ENCODE measurements around the gene PXMP4.
A peak's percentile ranks its signal among the peaks of the same experiment; 100 is the strongest.

PXMP4 gene

GRCh38 chr20:33681288-33681687 lies 38.8 kb downstream of the PXMP4 start:
- DNase-seq, result no peak

GRCh38 chr20:33680686-33681085 lies 39.4 kb downstream of the PXMP4 start:
- DNase-seq, result no peak

DNA sequence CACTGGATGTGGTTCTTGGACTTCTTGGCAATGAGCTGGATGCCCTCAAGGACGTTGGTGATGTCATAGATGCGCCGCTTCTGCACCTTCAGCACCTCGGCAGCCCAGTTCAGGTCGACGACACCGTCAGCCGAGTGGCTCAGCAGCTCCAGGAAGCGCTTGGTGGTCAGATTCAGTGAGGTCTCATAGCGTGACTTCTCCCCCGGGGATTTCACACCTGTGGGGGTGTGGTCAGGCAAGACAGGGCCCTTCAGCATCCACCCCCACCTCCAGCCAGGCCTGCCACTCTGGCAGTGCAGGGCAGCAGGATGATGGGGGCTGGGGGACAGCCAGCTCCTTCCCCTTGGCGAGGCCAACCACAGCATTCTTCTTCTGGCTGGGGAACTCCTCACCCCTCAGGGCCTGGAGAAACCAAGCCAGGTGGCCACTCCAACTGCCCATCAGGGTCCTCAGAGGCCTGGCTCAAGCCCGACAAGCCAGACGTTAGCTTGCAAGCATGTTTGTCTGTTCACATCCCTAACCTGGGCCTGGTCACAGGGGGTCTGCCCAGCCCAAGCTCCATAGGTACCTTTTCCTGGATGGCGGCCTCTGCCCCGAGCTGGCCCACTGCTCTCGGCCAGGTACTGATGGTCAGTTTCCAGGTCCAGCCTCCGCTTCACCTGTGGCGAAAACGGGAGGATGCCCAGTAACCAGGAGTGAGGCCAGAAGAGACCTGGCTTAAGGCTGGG lies 40.2 kb downstream of the PXMP4 start:
- DNase-seq, result no peak

DNA sequence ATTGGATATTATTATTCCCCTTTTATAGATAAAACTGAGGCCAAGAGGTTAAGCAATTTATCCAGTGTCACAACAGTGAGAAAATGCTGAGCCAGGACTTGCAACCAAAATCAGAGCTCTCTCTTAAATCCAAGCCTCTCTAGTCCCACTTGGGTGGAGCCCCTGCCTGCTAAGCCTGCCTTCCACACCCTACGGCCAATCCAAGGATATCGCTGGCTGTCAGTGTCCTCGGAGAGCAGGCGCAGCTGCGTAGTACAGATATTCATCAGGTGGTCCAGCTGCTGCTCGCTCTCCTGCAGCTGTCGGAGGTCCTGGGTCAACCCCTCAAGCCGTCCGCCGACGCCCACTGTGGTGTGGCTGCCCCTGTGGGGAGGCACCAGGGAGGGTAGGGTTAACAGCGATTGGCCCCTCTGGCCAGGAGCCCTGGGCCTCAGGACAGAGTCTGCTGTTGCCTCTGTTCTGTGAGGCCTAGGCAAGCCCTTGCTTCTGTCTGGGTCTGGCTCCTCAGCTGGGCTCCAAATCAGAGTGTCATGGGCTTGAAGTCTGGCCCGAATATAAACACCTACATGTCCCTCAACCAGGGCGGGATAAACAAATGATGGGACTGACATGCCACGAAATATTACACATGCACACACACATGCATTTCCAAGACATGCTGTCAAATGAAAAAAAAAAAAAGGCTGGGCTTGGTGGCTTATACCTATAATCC lies 42.0 kb downstream of the PXMP4 start:
- DNase-seq, result no peak

DNA sequence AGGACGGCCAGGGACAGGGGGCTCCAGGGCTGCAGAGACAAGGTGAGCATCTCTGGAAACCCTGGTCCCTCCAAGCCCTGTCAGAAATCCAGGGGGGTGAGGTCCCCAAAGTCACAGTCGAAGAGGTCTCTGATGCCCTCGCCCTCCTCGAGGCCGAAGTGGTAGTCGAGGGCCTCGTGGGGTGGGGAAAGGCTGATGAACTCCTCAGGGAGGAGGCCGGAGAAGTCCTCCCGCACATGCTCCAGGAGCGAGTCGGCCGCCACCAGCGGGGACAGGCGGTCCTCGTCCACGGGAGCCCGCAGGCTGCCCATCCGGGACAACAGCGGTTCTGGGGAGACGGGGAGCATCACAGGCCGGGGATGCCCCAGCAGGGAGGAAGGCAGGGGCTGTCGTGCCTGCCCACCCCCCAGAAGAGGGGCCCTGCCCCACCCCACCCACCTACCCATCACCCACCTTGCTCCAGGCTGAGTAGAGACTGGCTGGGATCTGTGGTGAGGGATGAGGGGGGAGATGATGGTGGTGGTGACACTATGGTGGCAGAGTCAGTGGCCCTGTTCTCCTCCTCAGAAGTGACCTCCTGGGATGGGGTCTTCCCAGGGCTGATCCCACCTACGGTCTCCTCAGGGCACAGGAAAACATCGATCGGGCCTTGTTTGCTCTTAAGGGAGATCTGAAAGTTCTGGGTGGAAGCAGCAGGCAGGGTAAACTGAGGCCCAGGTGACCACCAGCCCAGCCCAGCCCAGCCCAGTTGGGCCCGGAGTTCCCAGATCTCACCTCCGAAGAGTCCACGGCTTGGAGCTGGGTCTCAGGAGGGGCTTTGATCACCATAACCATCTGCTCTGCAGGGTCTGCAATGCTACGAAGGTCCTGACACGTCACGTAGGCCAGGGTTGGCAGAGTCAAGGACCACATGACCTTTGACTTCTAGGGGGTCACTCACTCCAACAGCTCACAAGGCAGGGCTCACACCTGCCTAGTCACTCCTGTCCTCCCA lies 43.2 kb downstream of the PXMP4 start:
- DNase-seq, result no peak

GRCh38 chr20:33676121-33676520 lies 44.0 kb downstream of the PXMP4 start:
- no peak for DNase-seq

DNA sequence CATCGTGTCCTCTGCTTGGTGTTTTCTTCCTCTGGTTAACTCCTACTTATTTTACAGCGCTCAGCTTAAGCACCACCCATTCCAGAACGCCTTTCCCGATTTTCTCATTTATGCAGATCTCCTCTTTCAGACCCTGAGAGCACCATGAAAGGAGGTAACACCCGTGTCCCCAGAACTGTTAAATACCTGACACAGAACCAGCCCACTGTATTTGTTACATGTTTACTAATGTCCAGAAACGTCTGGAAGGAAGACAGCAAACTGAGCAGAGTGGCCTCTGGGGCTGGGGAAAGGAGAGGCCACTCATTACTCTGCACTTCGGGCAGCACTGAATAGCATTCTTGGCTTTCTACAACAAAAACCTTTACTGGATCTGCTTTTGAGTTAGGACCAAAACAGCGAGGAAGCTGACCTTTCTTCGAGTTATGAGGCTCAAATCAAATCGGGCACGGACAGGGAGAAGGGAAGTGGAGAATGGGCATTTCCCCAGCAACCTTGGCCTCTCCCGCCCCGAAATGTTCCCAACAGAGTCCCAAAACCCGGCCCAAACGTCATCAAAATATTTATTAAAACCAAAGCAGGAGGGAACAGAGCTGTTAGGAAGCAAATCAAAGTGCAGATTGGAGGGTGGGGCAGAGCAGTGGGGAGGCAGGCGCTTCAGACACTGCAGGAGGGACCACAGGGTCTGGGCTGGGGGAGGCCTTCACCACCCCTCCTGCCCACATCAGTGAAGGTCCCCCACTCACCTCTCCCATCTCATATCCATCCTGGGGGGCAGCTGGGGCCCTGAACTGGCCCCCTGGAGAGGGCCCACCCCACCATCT lies 44.8 kb downstream of the PXMP4 start:
- DNase-seq, result no peak

DNA sequence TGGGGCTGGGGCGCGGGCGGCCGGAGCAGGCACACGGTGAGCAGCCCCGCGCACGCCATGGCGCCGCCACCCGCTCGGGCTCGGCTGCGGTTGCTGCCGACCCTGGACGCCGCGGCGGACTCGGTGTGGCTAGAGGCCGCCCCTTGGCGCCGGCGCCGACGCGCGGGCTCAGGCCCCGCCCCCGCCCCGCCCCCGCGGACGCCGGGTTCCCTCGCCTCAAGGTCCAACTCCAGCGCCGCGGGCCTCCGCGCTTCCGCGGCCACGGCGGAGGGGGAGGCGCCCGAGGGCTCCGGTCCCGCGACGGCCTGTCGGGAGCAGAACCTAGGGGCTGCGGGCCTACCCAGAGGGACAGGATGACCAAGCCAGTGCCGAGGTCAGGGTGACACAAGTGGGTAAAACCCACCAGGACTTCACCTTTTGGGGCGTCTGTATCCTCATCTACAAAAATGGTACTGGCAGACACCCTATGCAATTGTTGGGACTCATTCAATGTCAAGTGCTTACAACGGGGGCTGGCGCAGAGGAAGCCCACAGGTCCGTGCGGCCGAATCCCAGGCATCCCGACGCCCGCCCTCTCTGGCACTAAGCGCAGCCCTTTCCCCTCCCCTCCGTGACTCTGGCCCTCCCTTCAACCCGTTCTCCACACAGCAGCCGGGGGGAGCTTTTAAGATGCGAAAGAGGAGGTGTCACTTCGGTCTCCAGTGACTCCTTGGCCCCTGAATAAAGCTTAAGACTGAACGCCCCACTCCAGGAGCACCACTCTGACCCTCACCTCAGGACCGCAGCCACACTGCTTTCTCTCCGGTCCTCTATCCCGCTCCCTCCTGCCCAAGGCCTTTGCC lies 45.6 kb downstream of the PXMP4 start, which contains the start of gene NECAB3:
TSS of gene NECAB3 (minus strand) at position 135 of the 842 bp plus-strand sequence. CDS start at position 59, 76 bp downstream.
- peak; percentile 41 for DNase-seq

DNA sequence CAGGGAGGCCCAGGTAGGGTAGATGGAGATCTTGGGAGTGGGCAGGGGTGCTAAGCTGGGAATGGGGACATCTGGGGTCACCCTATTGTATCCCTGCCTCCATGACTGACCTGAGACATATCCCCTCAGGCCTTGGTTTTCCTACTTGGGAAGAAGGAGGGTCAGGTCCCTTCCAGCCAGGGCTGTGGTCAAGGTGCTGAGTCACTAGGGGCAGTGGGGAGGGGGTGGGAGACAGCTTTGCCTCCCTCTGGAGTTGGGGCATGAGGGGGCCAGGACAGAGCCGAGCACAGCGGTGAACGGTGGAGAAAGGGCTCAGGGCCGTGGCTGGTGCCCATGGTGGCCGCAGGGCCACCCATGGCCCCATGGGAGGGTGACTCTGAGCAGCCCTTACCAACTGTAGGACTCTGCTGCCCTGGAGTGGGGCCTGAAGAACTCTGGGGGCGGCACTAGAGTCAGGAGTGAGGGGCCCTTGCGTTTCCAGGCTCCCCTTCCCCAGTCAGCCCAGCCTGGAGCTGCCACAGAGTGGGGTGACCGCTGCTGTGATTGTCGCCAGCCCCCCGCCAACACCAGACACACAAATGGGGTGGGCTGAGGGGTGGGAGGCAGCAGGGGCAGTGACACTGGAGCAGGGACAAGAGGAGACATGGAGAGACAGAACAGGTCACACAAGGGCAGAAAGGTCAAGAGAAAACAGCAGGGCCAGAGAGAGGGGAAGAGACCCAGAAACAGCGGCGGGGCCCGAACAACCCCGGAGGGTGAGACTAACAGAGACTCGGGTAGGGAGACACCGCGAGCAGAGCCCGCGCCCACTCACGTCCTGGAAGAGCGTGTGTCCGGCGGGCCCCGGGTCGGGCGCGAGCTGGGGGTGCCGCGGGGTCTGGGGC lies 46.5 kb downstream of the PXMP4 start:
- DNase-seq, result no peak

DNA sequence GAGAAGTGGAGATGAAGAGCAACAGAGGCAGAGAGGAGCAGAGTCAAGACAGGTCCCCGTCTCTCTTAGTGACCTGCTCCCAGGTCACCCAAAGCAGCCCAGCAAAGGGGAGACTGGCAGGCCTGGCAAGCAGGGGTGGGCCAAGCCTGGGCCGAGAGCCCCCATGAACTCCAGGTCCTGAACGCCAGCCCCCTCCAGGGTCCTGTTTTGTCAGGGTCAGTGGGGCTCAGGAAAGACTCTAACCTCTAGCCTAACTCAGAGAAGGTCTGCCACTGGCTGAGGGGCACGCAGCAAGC lies 47.0 kb downstream of the PXMP4 start:
- DNase-seq, result no peak

DNA sequence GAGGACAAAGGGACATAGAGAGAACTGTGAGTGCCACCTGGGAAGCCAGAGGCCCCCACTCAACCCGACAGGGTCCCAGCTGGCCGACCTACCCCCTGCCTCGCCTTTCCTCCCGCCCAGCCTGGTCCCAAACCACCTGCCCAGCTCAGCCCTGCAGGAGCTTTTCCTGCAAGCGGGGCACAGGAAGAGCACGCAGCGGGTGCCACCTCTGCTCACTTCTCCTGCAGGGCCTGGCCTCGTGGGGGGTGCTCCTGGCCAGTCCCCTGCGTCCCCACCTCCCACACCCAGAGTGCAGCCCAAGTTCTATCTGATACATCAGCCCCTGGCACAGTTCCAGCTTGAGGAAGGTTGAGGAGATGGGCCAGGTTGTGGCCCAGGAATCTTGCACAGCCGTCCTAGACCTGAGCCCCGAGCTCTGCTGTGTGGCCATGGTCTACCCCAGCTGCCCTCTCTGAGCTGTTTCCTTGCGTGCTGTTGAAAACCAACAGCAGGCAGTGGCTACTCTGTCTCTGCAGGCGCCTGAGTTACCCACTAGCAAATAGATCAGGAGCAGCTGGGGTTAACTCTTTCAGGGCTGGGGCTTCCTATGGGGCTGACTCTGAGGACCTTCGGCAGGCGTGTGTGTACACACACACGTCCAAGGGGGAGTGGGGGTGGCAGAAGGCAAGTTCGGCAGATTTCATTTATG lies 47.5 kb downstream of the PXMP4 start:
- no peak for DNase-seq

- no peak for DNase-seq
Observed at GRCh38 chr20:33671573-33672288, 48.4 kb downstream of the PXMP4 start.

- DNase-seq, result no peak
Observed at GRCh38 chr20:33670715-33671499, 49.2 kb downstream of the PXMP4 start.

DNA sequence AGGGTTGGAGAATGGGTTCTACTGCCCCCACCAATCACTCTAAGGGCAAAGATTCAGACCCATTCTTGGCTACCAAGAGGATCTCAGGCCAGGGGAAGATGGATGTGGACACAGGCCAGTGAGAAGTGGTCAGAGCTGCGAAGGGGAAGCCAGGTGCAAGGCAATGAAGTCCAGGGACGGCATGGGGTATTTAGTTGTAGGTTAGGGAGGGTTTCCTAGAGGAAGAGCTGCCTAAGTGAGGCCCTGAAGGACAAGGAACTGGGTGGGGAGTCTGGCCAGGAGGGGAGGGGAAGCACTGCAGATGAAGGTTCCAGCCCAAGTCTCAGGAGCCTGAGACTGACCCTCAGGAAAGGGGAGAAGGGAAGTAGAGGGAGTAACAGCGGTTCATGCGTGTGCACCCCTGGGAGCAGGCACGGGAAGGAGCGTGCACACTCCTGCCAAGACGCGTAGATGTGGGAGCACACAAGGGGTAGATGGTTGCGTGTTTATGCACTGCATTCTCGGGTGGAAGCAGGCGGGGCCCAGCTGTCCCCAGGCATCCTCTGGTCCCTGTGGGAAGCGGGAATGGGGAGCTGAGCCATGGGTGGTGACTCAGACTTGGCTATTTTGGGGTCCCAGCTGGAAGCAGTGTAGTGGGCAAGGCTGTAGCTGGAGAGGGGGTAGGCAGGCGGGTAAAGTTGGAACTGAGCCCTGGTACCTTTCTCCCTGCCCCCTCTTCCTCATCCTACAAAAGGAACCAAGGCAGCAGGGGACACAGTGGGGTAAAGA lies 50.1 kb downstream of the PXMP4 start:
- no peak for DNase-seq

DNA sequence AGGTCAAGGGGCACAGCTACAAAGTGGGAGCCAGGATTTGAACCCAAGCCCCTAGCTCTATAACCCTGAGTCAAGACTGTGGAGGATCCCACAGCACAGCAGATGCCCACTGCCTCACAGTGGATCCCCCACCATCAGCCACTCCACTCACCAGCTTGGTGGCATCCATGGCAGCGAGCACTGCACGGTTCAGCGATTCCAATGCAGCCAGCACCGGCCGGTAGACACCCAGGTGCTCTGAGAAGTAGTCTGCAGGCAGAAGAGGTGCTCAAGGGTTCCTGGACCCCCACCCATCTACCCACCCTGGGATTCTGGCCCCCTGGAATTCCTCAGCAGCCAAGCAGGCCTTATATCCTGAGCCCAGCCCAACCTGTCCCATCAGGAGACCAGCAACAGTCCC lies 50.9 kb downstream of the PXMP4 start:
- DNase-seq, result no peak

DNA sequence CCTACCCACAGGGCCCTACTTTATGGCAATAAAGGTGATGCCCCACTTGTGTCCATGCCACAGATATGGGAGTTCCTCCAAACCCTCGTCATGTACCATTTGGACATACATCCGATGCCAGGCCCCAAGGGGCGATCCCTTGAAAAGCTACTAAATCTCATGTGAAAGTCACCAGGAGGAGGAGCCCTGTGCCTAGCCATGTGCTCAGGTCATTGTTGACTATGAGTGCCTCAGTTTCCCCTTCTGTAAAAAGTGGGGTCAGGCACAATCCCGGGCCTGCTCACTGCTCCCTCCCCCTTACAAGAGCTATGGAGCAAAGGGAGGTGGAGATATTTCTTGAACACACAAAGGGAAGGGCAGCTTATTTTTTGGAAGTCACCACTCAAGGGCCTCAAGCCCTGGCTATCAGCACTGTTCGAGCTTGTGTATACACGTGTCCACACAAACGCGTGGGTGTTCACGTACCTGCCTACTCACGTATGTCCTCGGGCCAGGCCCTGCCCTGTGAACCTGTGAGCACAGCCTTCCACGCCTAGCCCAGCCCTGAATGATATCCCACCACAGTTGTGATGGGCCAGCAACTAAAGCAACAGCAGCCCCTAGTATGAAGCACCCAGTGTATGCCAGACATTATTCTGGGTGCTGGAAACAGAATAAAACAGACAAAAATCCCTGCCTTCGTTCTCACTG lies 51.5 kb downstream of the PXMP4 start:
- no peak for DNase-seq
